ENCODE results near the gene ACSL6.
"Not testable (repeated sequence)": the region's sequence is repeated elsewhere in the genome, so short reads cannot be mapped to it uniquely, and the experiment has no call there.

Gene ACSL6

DNA sequence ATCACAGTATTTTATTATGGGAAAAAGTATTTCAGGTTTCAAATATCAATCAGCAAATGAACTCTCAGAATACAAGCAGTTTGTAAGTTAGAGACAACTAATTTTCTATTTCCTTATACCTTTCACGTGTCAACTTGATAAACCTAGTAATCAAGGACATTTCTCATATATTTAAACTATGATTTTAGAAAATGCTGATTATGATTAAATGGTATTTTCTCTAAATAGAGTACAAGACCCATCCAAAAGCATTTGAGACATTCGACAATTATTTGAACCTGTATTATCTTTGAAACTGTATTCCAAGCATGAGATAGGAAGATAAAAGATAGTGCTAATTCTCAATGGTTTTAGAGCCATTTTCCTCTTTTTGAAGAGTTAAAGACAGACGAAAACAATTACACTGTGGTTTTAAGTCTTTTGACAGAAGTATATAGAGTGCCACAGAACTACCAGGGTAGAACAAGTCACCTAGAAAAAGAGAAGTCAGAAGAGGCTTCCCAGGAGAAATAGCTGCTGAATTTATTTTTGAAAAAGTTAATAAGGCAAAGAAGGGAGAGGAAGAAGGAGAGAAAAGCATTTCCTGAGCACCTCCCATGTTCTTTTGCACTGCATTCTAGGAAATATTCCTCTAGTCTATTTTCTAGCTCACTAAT is 71.6 kb downstream of the ACSL6 start:
- no peaks in the 10 kb centered on the region for H3K9me3 ChIP-seq (ENCODE audit: insufficient read depth, low read depth, low read length)
- no peaks in the 10 kb centered on the region for H3K27me3 ChIP-seq (ENCODE audit: insufficient read depth, low read length)
- no peaks in the 10 kb centered on the region for H3K4me1 ChIP-seq (ENCODE audit: insufficient read depth, low read length)
- H3K4me3 ChIP-seq (ENCODE audit: low read length): no peak overlapping the region
- H3K9ac ChIP-seq (ENCODE audit: low read depth, low read length): no peak overlapping the region
- no peaks in the 10 kb centered on the region for H3K36me3 ChIP-seq (ENCODE audit: insufficient read depth, low read depth, low read length)
- H3K27ac ChIP-seq (ENCODE audit: low read length): no peak overlapping the region

DNA sequence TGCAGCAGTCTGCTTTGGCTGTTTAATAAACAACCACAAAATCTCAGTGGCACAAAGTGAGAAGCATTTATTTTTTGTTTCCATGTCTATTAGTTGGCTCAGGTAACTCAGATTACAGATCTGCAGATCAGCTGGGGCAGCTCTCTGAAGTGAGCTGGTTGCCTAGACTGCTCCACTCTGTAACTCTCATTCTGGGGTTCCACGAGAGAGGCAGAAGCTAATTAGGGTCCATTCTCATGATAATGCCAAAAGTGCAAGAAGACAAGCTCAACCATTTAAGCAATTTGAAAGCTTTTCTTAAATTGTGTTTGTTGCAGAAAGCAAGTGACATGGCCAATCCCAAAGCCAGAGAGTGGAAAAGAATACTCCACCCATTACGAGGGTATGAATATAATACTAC is 79.2 kb downstream of the ACSL6 start:
- Histone ChIP-seq H3K36me3 (ENCODE audit: insufficient read depth, low read depth, low read length) (no peaks in the 10 kb centered on the region), H3K9me3 (ENCODE audit: insufficient read depth, low read depth, low read length) (peaks cover 10% of the 10 kb centered on the region), H3K27me3 (ENCODE audit: insufficient read depth, low read length) (no peaks in the 10 kb centered on the region), H3K27ac (ENCODE audit: low read length) (no peak overlapping the region), H3K9ac (ENCODE audit: low read depth, low read length) (no peak overlapping the region), H3K4me1 (ENCODE audit: insufficient read depth, low read length) (peaks cover 5% of the 10 kb centered on the region; the same call in 1 of the 2 replicates), H3K4me3 (ENCODE audit: low read length) (no peak overlapping the region)

DNA sequence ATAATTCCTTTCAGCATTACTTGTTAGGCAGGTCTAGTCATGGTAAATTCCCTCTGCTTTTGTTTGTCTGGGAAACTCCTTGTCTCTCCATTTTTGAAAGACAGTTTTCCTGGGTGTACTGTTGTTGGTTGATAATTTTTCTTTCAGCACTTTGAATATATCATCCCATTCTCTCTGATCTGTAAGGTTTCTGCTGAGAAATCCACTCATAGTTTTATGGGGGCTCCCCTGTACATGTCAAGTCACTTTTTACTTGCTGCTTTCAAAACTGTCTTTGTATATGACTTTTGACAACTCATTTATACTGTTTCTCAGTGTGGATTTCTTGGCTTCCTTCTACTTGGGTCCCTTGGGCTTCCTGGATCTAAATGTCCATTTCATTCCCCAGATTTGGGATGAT is 82.5 kb downstream of the ACSL6 start:
- Histone ChIP-seq H3K27me3 (ENCODE audit: insufficient read depth, low read length) (no peaks in the 10 kb centered on the region), H3K9me3 (ENCODE audit: insufficient read depth, low read depth, low read length) (peaks cover 19% of the 10 kb centered on the region), H3K4me3 (ENCODE audit: low read length) (no peak overlapping the region), H3K4me1 (ENCODE audit: insufficient read depth, low read length) (peaks cover 5% of the 10 kb centered on the region; the same call in 1 of the 2 replicates), H3K36me3 (ENCODE audit: insufficient read depth, low read depth, low read length) (no peaks in the 10 kb centered on the region), H3K9ac (ENCODE audit: low read depth, low read length) (no peak overlapping the region), H3K27ac (ENCODE audit: low read length) (no peak overlapping the region)

DNA sequence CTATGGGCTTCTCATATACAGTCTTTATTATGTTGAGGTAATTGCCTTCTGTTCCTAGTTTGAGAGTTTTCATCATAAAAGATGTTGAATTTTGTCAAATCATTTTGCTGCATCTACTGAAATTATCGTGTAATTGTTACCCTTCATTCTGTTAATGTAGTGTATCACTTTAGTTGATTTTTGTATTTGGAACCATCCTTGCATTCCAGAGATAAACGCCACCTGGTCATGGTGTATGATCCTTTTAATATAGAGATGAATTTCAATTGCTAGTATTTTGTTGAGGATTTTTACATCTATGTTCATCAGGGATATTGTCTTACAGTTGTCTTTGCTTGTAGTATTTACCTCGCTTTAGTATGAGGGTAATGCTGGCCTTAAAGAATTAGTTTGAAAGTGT is 85.3 kb downstream of the ACSL6 start:
- Histone ChIP-seq H3K4me3 (ENCODE audit: low read length) (no peak overlapping the region), H3K9me3 (ENCODE audit: insufficient read depth, low read depth, low read length) (peaks cover 19% of the 10 kb centered on the region), H3K27ac (ENCODE audit: low read length) (no peak overlapping the region), H3K36me3 (ENCODE audit: insufficient read depth, low read depth, low read length) (no peaks in the 10 kb centered on the region), H3K4me1 (ENCODE audit: insufficient read depth, low read length) (no peaks in the 10 kb centered on the region), H3K27me3 (ENCODE audit: insufficient read depth, low read length) (no peaks in the 10 kb centered on the region), H3K9ac (ENCODE audit: low read depth, low read length) (no peak overlapping the region)

DNA sequence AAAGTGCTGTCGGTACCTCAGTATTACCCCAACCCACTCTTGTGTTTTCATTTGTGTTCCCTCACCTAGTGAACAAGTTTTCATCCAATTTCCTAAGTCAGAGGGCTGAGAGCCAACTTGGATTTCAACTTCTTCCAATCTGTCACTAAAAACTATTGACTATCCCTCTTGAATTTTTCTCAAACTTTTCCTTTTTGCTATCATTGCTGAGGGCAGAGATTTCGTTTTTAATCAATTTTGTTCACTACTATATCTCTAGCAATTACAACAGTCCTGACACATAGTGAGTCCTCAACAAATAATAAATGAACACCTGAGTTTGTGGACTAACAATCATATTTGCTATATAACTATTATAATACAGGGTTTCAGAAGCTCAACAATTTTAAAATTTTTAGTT is 95.0 kb downstream of the ACSL6 start:
- Histone ChIP-seq H3K36me3 (ENCODE audit: insufficient read depth, low read depth, low read length) (no peaks in the 10 kb centered on the region), H3K9ac (ENCODE audit: low read depth, low read length) (no peak overlapping the region), H3K4me1 (ENCODE audit: insufficient read depth, low read length) (no peaks in the 10 kb centered on the region), H3K27ac (ENCODE audit: low read length) (no peak overlapping the region), H3K9me3 (ENCODE audit: insufficient read depth, low read depth, low read length) (no peaks in the 10 kb centered on the region; the same call in 1 of the 2 replicates), H3K27me3 (ENCODE audit: insufficient read depth, low read length) (no peaks in the 10 kb centered on the region), H3K4me3 (ENCODE audit: low read length) (no peak overlapping the region)

DNA sequence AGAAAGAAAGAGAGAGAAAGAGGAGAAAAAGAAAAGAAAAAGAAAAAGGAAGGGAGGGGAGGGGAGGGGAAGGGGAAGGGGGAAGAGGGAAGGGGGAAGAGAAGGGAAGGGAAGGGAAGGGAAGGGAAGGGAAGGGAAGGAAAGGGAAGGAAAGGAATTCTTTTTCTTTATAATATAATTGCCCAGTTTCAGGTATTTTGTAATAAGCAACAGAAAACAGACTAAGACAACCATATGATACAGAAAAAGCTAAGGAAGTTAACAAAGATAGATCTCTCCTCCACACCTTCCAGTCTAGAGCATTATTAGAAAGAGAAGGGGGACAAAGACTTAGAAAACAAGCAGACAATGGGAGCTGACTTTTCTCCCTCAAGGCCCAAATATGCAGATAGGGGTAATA is 97.0 kb downstream of the ACSL6 start:
- Histone ChIP-seq H3K4me1 (ENCODE audit: insufficient read depth, low read length) (no peaks in the 10 kb centered on the region), H3K4me3 (ENCODE audit: low read length) (no peak overlapping the region)

DNA sequence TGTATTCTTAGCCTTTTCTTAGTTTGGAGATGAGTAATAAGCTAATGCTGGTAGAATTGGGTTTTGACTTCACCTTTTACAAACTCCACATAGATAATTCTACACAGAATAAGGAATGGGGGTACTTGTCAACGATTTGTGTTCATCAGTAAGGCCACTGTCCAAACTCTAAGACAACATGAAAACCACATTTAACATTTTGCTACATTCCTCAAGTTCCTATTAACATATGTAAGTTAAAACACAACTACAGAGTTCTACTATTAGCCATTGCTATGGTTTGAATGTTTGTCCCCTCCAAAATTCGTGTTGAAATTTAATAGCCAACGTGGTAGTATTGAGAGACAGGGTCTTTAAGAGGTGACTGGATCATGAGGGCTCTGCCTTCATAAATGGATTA is 97.9 kb downstream of the ACSL6 start:
- Histone ChIP-seq H3K4me1 (ENCODE audit: insufficient read depth, low read length) (no peaks in the 10 kb centered on the region), H3K9me3 (ENCODE audit: insufficient read depth, low read depth, low read length) (no peaks in the 10 kb centered on the region), H3K4me3 (ENCODE audit: low read length) (no peak overlapping the region), H3K27me3 (ENCODE audit: insufficient read depth, low read length) (no peaks in the 10 kb centered on the region), H3K36me3 (ENCODE audit: insufficient read depth, low read depth, low read length) (no peaks in the 10 kb centered on the region), H3K27ac (ENCODE audit: low read length) (no peak overlapping the region), H3K9ac (ENCODE audit: low read depth, low read length) (no peak overlapping the region)

More for the DNA sequence above, 97.0 kb downstream of the ACSL6 start:
- Histone ChIP-seq H3K9ac (ENCODE audit: low read depth, low read length) (no peak overlapping the region), H3K9me3 (ENCODE audit: insufficient read depth, low read depth, low read length) (no peaks in the 10 kb centered on the region; the same call in 1 of the 2 replicates), H3K27ac (ENCODE audit: low read length) (no peak overlapping the region), H3K27me3 (ENCODE audit: insufficient read depth, low read length) (no peaks in the 10 kb centered on the region), H3K36me3 (ENCODE audit: insufficient read depth, low read depth, low read length) (no peaks in the 10 kb centered on the region)

DNA sequence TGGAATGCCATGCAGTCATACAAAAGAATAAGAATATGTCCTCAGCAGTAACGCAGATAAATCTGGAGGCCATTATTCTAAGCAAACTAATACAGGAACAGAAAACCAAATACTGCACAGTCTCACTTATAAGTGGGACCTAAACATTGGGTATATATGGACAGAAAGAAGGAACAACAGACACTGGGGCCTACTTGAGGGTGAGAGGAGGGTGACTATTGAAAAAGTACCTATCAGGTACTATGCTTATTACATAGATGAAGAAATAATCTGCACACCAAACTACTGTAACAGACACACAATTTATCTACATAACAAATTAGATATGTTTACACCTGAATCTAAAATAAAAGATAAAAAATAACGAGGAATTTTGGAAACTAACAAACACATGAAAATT is 104.8 kb downstream of the ACSL6 start:
- Histone ChIP-seq H3K4me1 (ENCODE audit: insufficient read depth, low read length) (no peaks in the 10 kb centered on the region), H3K27me3 (ENCODE audit: insufficient read depth, low read length) (no peaks in the 10 kb centered on the region), H3K9ac (ENCODE audit: low read depth, low read length) (no peak overlapping the region), H3K9me3 (ENCODE audit: insufficient read depth, low read depth, low read length) (no peaks in the 10 kb centered on the region), H3K36me3 (ENCODE audit: insufficient read depth, low read depth, low read length) (no peaks in the 10 kb centered on the region), H3K27ac (ENCODE audit: low read length) (no peak overlapping the region), H3K4me3 (ENCODE audit: low read length) (no peak overlapping the region)

DNA sequence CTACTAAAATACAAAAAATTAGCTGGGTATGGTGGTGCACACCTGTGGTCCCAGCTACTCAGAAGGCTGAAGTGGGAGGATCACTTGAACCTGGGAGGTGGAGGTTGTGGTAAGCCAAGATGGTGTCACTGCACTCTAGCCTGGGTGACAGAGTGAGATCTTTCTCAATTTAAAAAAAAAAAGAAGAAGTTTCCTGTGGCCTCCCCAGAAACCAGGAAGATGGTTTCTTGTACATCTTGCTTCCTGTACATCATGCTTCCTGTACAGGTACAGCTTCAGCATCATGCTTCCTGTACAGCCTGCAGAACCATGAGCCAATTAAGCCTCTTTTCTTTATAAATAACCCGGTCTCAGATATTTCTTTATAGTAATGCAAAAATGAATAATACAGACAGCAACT is 109.2 kb downstream of the ACSL6 start:
- not testable (repeated sequence) for H3K36me3 ChIP-seq (ENCODE audit: insufficient read depth, low read depth, low read length); H3K9ac ChIP-seq (ENCODE audit: low read depth, low read length); H3K4me3 ChIP-seq (ENCODE audit: low read length); H3K9me3 ChIP-seq (ENCODE audit: insufficient read depth, low read depth, low read length); H3K27ac ChIP-seq (ENCODE audit: low read length); H3K27me3 ChIP-seq (ENCODE audit: insufficient read depth, low read length); H3K4me1 ChIP-seq (ENCODE audit: insufficient read depth, low read length)

Measured in iPS-20b (cell line).